ENCODE measurements around the gene TEKTIP1.

GRCh38 chr19:3536429-3537100 is 2.4 kb upstream of the TEKTIP1 start:
- TF ChIP-seq, protein P1, sequence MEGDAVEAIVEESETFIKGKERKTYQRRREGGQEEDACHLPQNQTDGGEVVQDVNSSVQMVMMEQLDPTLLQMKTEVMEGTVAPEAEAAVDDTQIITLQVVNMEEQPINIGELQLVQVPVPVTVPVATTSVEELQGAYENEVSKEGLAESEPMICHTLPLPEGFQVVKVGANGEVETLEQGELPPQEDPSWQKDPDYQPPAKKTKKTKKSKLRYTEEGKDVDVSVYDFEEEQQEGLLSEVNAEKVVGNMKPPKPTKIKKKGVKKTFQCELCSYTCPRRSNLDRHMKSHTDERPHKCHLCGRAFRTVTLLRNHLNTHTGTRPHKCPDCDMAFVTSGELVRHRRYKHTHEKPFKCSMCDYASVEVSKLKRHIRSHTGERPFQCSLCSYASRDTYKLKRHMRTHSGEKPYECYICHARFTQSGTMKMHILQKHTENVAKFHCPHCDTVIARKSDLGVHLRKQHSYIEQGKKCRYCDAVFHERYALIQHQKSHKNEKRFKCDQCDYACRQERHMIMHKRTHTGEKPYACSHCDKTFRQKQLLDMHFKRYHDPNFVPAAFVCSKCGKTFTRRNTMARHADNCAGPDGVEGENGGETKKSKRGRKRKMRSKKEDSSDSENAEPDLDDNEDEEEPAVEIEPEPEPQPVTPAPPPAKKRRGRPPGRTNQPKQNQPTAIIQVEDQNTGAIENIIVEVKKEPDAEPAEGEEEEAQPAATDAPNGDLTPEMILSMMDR (IDR thresholded peaks at IDR 0.05; ENCODE audit: insufficient read depth, low read depth, low read length): no peak
- TF ChIP-seq EZH2 (IDR thresholded peaks at IDR 0.05; ENCODE audit: insufficient read depth, low read length): no peak
